Muscle layer of colon (tissue), 2 donors: ENCODE data around the gene SYK.

ENCODE experiments used
- H3K27ac ChIP-seq: one replicate; pipeline ENCODE4 v1.7.0; 2013; ENCODE audit warnings: low read depth, mild to moderate bottlenecking, low read length, moderate library complexity
- H3K27me3 ChIP-seq, 2 donors: one replicate each; pipeline ENCODE4 v1.7.0; 2013; ENCODE audit warnings: low read length in 2 of 2, mild to moderate bottlenecking in 2 of 2; ENCODE audit not compliant: insufficient read depth in 2 of 2, control insufficient read depth in 1 of 2
- H3K36me3 ChIP-seq: one replicate; pipeline ENCODE4 v1.7.0; 2013; ENCODE audit warnings: mild to moderate bottlenecking, low read length; ENCODE audit not compliant: insufficient read depth
- H3K4me1 ChIP-seq: one replicate; pipeline ENCODE4 v1.7.0; 2013; ENCODE audit warnings: mild to moderate bottlenecking, low read length; ENCODE audit not compliant: insufficient read depth
- H3K4me3 ChIP-seq, 2 donors: one replicate each; pipeline ENCODE4 v1.7.0; 2013; ENCODE audit warnings: low read length in 2 of 2, low read depth in 1 of 2, mild to moderate bottlenecking in 1 of 2, moderate library complexity in 1 of 2
- H3K9ac ChIP-seq: one replicate; pipeline ENCODE4 v1.7.0; 2013; ENCODE audit warnings: low read length
- H3K9me3 ChIP-seq: one replicate; pipeline ENCODE4 v1.7.0; 2013; ENCODE audit warnings: mild to moderate bottlenecking, low read length
- donor health status: abdominal sarcoma.
- donor health status: Adenocarcinoma of cecum.

Gene SYK

GRCh38 chr9:90909747-90910283 is 108.2 kb downstream of the SYK start:
- no peak overlapping the region for H3K9ac ChIP-seq
- no peaks in the 10 kb centered on the region for H3K27me3 ChIP-seq
- no peaks in the 10 kb centered on the region for H3K9me3 ChIP-seq
- no peak overlapping the region for H3K4me3 ChIP-seq
- no peaks in the 10 kb centered on the region for H3K4me1 ChIP-seq
- no peak overlapping the region for H3K27ac ChIP-seq
- no peaks in the 10 kb centered on the region for H3K36me3 ChIP-seq

DNA sequence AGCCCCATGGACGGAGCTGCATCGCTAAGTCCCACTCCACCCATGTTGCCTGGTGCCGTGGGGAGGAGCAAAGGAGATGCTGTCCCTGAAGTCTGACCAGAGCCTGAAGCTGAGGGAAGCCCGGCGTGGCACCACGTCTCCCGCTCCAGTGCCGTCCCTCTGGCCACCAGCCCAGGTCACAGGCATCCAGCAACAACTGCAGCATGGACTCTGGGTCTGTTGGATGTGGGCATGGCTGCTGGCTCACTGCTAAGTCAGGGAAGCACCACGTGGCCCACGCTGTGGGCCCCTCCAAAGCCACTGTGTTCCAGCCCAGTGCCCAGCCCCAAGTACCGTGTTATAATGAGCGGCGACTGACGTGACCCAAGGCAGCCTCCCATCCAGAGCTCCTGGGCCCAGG is 112.6 kb downstream of the SYK start:
- no peak overlapping the region for H3K9ac ChIP-seq
- H3K27ac ChIP-seq = no peak overlapping the region
- H3K36me3 ChIP-seq = no peaks in the 10 kb centered on the region
- H3K4me3 ChIP-seq = no peak overlapping the region
- H3K9me3 ChIP-seq = no peaks in the 10 kb centered on the region
- no peaks in the 10 kb centered on the region for H3K4me1 ChIP-seq
- H3K27me3 ChIP-seq = no peaks in the 10 kb centered on the region

DNA sequence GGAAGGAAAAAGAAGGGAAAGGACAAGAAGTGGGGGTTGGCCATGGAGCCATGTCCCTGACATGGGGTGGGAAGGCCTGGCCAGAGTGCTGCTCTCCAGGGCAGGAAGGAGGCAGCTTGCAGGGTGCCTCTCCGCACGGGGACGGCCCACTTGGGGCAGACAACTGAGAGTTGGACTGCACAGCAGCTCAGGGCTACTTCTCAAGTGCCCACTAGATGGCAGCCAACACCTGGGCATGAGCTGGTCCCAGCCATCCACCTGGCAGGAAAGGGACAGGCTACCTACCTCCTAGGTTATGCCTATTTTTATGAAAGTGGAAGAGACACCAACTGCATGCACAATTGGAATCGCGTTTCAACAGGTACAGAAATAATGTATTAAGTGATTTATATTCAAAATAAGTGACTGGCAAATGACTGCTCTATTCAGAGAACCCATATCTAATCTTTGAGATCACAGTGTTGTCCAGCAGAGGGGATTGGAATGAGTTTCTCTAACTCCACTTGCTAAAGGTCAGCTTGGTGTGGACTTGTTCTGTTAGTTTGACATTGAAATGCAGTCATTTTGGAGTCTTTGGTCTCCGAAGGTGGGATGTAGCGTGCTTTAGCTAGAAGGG is 113.4 kb downstream of the SYK start:
- H3K4me1 ChIP-seq = no peaks in the 10 kb centered on the region
- no peak overlapping the region for H3K4me3 ChIP-seq
- H3K36me3 ChIP-seq = no peaks in the 10 kb centered on the region

DNA sequence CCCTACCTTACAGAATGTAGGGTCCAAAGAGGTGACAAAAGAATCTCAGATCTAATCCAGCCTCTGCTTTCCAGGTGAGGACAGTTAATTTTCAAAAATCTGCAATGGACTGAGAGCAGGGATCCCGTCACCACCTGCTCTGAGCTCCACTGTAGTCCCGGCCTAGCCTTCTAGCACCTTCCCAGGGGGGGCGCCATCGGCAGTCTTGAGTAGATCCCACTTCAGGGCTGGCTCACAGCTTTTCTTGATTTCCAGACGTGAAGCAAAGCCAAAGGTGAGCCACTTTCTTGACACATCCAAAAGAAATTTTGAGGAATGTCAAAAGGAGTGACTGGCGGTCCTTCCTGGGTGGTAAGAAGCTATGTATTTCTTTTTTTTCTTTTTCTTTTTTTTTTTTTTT is 114.1 kb downstream of the SYK start:
- Histone ChIP-seq H3K9me3 (no peaks in the 10 kb centered on the region), H3K4me1 (no peaks in the 10 kb centered on the region), H3K27me3 (no peaks in the 10 kb centered on the region), H3K9ac (no peak overlapping the region), H3K4me3 (no peak overlapping the region), H3K36me3 (no peaks in the 10 kb centered on the region), H3K27ac (no peak overlapping the region)

More for the DNA sequence above, 113.4 kb downstream of the SYK start:
- Histone ChIP-seq H3K9ac (no peak overlapping the region), H3K9me3 (no peaks in the 10 kb centered on the region), H3K27me3 (no peaks in the 10 kb centered on the region), H3K27ac (no peak overlapping the region)

DNA sequence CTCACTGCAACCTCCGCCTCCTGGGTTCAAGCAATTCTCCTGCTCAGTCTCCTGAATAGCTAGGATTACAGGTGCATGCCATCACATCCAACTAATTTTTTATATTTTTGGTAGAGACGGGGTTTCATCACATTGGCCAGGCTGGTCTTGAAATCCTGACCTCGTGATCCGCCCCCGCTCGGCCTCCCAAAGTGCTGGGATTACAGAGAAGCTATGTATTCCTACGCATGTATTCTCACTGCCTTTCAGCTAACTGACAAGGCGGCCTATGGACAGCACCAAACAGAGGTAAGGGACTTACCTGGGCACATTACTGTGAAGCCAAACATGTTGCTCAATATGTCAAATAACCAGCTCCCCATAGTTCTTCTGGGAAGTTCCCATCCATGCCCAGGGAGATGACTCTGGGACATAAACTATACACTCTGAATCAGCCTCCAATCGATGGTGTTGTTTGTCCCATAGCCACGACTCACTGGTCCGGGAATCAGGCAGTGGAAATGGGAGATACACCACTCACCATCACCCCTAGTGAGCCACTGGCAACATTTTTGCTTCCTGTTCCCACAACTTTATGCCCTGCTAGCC is 114.6 kb downstream of the SYK start:
- Histone ChIP-seq H3K4me3 (no peak overlapping the region), H3K27ac (no peak overlapping the region), H3K36me3 (no peaks in the 10 kb centered on the region), H3K9ac (no peak overlapping the region), H3K27me3 (no peaks in the 10 kb centered on the region), H3K4me1 (peaks cover 2% of the 10 kb centered on the region), H3K9me3 (no peaks in the 10 kb centered on the region)

DNA sequence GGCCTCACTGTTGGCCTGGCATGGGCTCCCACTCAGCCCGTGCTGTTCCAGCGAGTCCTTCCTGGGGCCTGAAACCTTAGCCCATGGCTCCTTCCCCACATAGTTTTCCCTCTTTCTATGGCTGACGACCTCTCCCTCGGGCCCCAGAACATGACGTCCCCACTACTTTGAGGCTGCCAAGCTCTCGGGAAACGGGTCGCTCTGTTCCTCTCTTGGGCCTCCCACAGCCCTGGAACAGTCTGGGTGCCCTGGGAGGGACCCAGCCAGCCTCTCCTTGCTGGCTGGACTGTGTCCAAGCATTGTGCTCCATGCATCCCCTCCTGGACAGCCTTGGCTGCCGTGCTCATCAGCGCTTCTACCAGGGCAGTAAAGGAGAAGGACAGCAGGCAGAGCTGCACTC is 118.3 kb downstream of the SYK start:
- Histone ChIP-seq H3K4me1 (peaks cover 7% of the 10 kb centered on the region), H3K27me3 (no peaks in the 10 kb centered on the region), H3K9ac (no peak overlapping the region), H3K27ac (no peak overlapping the region), H3K36me3 (no peaks in the 10 kb centered on the region), H3K4me3 (no peak overlapping the region), H3K9me3 (no peaks in the 10 kb centered on the region)

DNA sequence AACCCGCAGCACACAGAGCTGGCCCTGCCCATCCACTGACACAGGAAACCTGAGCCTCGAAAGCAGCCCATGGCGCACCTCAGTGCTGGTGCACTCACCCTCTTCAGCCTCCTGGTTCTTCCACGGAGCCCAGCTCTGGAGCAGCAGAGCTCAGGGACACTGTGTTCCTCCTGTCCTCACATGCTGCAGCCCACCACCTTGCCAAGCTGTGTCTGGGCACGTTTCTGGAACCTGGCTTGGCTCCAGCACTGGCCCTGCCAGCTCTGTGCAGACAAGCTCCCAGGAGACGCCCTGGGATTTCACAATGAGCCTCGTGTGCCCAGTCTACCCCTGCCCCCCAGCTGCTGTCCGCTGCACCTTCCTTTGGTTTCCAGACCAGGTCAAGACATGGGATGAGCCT is 119.5 kb downstream of the SYK start:
- Histone ChIP-seq H3K4me1 (peaks cover 7% of the 10 kb centered on the region), H3K9me3 (no peaks in the 10 kb centered on the region), H3K4me3 (no peak overlapping the region), H3K27ac (no peak overlapping the region), H3K27me3 (no peaks in the 10 kb centered on the region), H3K9ac (no peak overlapping the region), H3K36me3 (no peaks in the 10 kb centered on the region)

- no peaks in the 10 kb centered on the region for H3K9me3 ChIP-seq
- H3K36me3 ChIP-seq = no peaks in the 10 kb centered on the region
- no peak overlapping the region for H3K27ac ChIP-seq
- no peak overlapping the region for H3K4me3 ChIP-seq
- H3K4me1 ChIP-seq = peaks cover 7% of the 10 kb centered on the region
- H3K9ac ChIP-seq = no peak overlapping the region
- H3K27me3 ChIP-seq = no peaks in the 10 kb centered on the region
Observed at GRCh38 chr9:90921969-90922368, 120.3 kb downstream of the SYK start.

DNA sequence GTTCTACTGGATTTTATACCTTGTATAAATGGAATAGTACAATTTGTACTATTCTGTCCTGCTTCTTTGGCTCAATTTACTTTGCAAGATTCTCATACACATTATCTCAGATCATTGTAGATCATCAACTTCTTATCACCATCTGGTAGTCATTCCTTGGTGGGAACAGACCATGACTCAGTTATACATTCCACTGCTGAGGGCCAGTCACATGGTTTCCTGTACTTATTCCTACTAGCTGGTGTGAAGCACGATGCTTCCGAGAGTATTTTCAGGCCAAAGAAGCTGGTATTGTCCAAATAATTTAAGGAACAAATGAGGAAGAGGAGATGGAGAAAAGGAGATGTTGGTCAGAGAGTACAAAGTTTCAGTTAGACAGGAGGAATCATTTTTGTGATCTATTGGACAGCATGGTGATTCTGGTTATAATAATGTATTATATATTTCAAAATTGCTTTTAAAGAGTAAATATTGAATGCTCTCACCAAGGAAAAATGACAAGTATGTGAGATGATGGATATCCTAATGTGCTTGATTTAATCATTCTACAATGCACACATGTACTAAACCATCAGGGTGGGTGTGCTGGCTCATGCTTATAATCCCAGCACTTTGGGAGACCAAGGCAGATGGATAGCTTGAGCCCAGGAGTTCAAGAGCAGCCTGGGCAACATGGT is 124.1 kb downstream of the SYK start:
- no peak overlapping the region for H3K4me3 ChIP-seq
- no peak overlapping the region for H3K27ac ChIP-seq

DNA sequence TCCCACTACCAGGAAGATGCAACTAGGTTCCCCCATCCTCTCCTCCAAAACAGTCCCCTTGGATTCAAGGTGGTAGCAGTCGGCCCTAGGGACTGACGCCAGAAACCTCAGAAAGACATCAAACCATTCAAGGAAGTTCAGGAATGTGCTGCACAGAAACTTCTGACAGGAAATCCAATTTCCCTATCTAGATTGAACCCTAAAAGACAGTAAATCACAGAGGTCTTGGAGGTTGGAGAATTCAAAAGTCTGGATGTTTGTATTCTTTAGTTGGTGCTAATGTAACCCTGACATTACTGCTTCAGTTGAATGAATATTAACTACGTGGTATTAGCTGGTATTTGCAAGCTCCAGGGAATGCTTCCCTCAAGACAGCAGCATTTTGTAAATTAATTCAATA is 125.3 kb downstream of the SYK start:
- no peak overlapping the region for H3K9ac ChIP-seq
- no peaks in the 10 kb centered on the region for H3K4me1 ChIP-seq
- H3K27me3 ChIP-seq = no peaks in the 10 kb centered on the region
- no peak overlapping the region for H3K4me3 ChIP-seq
- H3K36me3 ChIP-seq = no peaks in the 10 kb centered on the region
- H3K27ac ChIP-seq = no peak overlapping the region
- H3K9me3 ChIP-seq = no peaks in the 10 kb centered on the region

More for the DNA sequence above, 124.1 kb downstream of the SYK start:
- H3K9me3 ChIP-seq = no peaks in the 10 kb centered on the region
- no peaks in the 10 kb centered on the region for H3K36me3 ChIP-seq
- H3K9ac ChIP-seq = no peak overlapping the region
- no peaks in the 10 kb centered on the region for H3K27me3 ChIP-seq
- H3K4me1 ChIP-seq = peaks cover 7% of the 10 kb centered on the region

GRCh38 chr9:90927496-90927895 is 125.9 kb downstream of the SYK start:
- Histone ChIP-seq H3K27me3 (no peaks in the 10 kb centered on the region), H3K4me1 (no peaks in the 10 kb centered on the region), H3K36me3 (no peaks in the 10 kb centered on the region), H3K9ac (no peak overlapping the region), H3K4me3 (no peak overlapping the region), H3K27ac (no peak overlapping the region), H3K9me3 (no peaks in the 10 kb centered on the region)
